Left forelimb (tissue), 1 donor: Measurements from ENCODE around the gene CACNA1E.
A peak's percentile ranks its signal among the peaks of the same experiment; 100 is the strongest.

Experiments used
- DNase-seq: peaks from one replicate; pipeline ENCODE4 v3.0.0-alpha.2; 2018; ENCODE audit warnings: low spot score

The CACNA1E gene

GRCh38 chr1:181483285-181484195 is at the start of gene CACNA1E:
Gene CACNA1E (plus strand): TSS chr1:181483517. CDS start chr1:181483745, 228 bp downstream.
- no peak for DNase-seq

GRCh38 chr1:181433931-181434330 is 49.4 kb upstream of the CACNA1E start:
- DNase-seq = no peak

GRCh38 chr1:181438013-181438412 is 45.3 kb upstream of the CACNA1E start:
- DNase-seq = no peak

GRCh38 chr1:181440510-181440909 is 42.8 kb upstream of the CACNA1E start:
- no peak for DNase-seq

- no peak for DNase-seq
These were observed 41.2 kb upstream of the CACNA1E start for GRCh38 chr1:181442181-181442525.

GRCh38 chr1:181443231-181443853 is 40.0 kb upstream of the CACNA1E start:
- no peak for DNase-seq

- DNase-seq = peak; percentile 36
These were observed 37.9 kb upstream of the CACNA1E start for GRCh38 chr1:181445436-181445835.

GRCh38 chr1:181448461-181448860 is 34.9 kb upstream of the CACNA1E start:
- DNase-seq = no peak

- no peak for DNase-seq
These were observed 31.6 kb upstream of the CACNA1E start for GRCh38 chr1:181451661-181452230.

GRCh38 chr1:181452746-181453145 is 30.6 kb upstream of the CACNA1E start:
- no peak for DNase-seq

- DNase-seq = no peak
These were observed 29.6 kb upstream of the CACNA1E start for GRCh38 chr1:181453541-181454201.

GRCh38 chr1:181456551-181456950 is 26.8 kb upstream of the CACNA1E start:
- DNase-seq = no peak

GRCh38 chr1:181458419-181458818 is 24.9 kb upstream of the CACNA1E start:
- no peak for DNase-seq

GRCh38 chr1:181459067-181459466 is 24.2 kb upstream of the CACNA1E start:
- no peak for DNase-seq

- DNase-seq = no peak
These were observed 13.5 kb upstream of the CACNA1E start for GRCh38 chr1:181469829-181470228.

- DNase-seq = no peak
These were observed 7.7 kb upstream of the CACNA1E start for GRCh38 chr1:181475580-181475979.

GRCh38 chr1:181476581-181476980 is 6.7 kb upstream of the CACNA1E start:
- DNase-seq = no peak

- no peak for DNase-seq
These were observed 5.0 kb upstream of the CACNA1E start for GRCh38 chr1:181478306-181478705.

- no peak for DNase-seq
These were observed 4.1 kb upstream of the CACNA1E start for GRCh38 chr1:181479137-181479745.

- no peak for DNase-seq
These were observed 1.3 kb upstream of the CACNA1E start for GRCh38 chr1:181482001-181482430.

- DNase-seq = no peak
These were observed 614 bp upstream of the CACNA1E start for GRCh38 chr1:181482521-181483284.
